GM12873 (cell line): Measurements from ENCODE around the gene PES1.
A peak's percentile ranks its signal among the peaks of the same experiment; 100 is the strongest.

ENCODE experiments used
- CTCF ChIP-seq: IDR thresholded peaks from 2 replicates; pipeline ENCODE4 v1.5.1; 2012; ENCODE audit warnings: low read depth, mild to moderate bottlenecking, moderate library complexity, low read length, control low read depth; ENCODE audit not compliant: insufficient read depth; ENCODE audit errors: missing control alignments

PES1 gene

GRCh38 chr22:30606455-30607299, 15.0 kb upstream of the PES1 start, which contains the start of gene TCN2:
Gene TCN2 (plus strand): TSS chr22:30607174. CDS start chr22:30607332, 158 bp downstream.
- peak; percentile 25 for TF ChIP-seq CTCF

- peak; percentile 73 for TF ChIP-seq CTCF
Observed at GRCh38 chr22:30605449-30606110, 13.9 kb upstream of the PES1 start.

- TF ChIP-seq CTCF, result no peak
Observed at GRCh38 chr22:30604723-30605122, 13.0 kb upstream of the PES1 start.

GRCh38 chr22:30603801-30604200, 12.1 kb upstream of the PES1 start:
- TF ChIP-seq CTCF, result no peak

- peak; percentile 62 for TF ChIP-seq CTCF
Observed at GRCh38 chr22:30602049-30602448, 10.3 kb upstream of the PES1 start.

- no peak for TF ChIP-seq CTCF
Observed at GRCh38 chr22:30601464-30601863, 9.8 kb upstream of the PES1 start.

GRCh38 chr22:30600921-30601320, 9.2 kb upstream of the PES1 start:
- TF ChIP-seq CTCF, result no peak
